HG03571 (cell line): Measurements from ENCODE around the gene ADH1A.
"Not testable (repeated sequence)": the region's sequence is repeated elsewhere in the genome, so short reads cannot be mapped to it uniquely, and the experiment has no call there.

Source experiments
- ATAC-seq: cut with Tn5 transposase; IDR thresholded peaks from one replicate; pipeline ENCODE4 v1.9.1; 2021; ENCODE audit not compliant: unreplicated experiment

ADH1A gene

DNA sequence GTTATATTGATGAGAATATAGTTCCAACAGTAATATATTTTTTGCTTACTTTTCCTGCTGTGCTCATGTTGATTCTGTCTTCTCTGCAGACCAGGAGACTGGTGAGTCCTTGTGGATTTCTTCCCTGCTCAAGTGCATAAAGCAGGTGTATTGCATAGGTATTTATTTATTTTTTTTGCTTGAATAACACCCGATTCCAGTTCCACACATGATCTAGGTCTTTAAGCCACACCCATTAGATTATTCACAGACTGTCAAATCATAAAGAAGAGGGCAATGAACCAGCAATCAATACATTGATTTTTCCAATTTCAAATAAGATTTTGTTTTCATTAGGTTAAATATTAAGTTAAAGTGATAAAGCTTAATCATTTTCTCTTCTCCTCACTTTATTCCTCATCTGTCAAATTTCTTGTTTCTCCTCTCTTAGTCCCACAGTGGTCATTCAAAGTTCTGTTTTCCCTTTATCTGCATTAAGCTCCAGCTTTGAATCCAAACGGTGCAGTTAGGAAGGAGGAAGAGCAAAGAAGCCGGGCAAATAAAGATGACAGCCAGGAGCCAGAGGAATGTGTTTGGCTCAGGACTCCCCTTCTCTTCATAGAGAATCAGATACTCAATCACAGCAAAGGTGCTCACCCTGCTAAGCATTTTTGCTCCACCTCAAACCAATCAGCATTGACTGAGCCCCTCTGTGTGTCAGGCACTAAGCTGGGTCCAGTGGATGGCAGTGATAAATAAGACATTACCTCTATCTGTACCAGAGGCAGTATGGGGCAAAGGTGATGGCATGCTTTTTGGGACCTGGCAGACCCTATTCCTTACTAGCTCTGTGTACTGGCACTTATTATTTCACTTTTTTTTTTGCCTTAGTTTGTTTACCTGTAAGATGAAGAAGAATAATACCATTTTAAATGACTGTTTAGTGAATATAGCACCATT is at the start of gene ADH1A:
Gene ADH1A (minus strand): TSS at position 138 of the 939 bp plus-strand sequence. CDS start 71 bp downstream, at position 67.
- no peak for ATAC-seq

DNA sequence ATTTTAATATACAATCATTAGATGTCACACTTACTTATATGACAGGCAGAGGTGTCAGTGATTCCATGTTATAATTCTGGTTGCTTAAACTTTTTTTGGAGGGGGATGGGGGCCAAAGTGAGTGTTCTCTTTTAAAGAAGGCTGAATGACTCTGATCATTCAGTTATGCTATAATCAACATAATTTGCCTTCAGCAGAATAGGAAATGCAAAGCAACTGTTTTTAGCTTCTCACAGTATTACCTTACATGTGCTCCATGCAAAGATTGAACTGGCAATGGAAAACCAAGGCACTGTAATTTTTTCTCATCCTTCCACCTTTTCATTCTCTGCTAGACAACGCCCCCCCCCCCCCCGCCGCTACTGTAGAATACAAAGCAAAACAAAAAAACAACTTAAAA is 48.4 kb upstream of the ADH1A start:
- ATAC-seq, result no peak

DNA sequence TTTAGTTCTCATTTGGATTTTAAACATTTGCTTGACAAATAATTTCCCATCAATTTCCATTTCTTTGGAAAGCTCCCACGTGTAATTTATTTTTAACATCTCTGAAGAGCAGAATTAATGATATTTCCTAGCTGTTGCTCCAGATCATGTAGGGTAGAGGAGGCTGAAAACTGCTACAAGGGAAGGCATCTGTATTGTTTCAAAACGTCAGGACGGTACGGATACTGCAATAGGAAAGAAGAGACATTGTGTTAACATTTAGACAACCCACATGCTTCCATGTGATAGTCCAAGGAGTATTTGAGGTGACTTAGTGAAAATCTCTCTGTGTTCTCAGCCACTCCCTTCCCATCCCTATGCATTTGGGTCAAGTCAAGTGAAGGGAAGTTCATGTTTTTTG is 45.8 kb upstream of the ADH1A start:
- no peak for ATAC-seq

- ATAC-seq, result no peak
Measured at GRCh38 chr4:99334880-99335279, 44.1 kb upstream of the ADH1A start.

- no peak for ATAC-seq
Measured at GRCh38 chr4:99330648-99331047, 39.9 kb upstream of the ADH1A start.

GRCh38 chr4:99329876-99330275 is 39.1 kb upstream of the ADH1A start:
- no peak for ATAC-seq

- ATAC-seq, result no peak
Measured at GRCh38 chr4:99324979-99325378, 34.2 kb upstream of the ADH1A start.

DNA sequence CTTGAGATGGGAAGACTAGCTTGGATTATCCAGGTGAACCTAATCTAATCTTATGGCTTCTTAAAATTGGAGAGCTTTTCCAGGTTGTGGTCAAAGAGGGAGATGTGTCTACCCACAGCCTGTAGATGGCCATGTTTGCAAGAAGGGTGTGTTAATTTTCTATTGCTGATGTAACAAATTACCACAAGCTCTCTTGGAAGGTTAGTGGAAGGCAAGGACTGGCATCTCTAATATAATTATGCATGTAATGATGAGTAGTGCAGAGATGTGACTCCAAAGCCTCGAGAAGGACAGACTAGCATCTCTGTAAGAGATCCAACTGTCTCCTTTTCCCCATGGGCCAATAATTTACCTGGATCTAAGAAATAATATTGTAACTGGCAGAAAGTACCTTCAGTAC is 33.6 kb upstream of the ADH1A start:
- ATAC-seq, result no peak

DNA sequence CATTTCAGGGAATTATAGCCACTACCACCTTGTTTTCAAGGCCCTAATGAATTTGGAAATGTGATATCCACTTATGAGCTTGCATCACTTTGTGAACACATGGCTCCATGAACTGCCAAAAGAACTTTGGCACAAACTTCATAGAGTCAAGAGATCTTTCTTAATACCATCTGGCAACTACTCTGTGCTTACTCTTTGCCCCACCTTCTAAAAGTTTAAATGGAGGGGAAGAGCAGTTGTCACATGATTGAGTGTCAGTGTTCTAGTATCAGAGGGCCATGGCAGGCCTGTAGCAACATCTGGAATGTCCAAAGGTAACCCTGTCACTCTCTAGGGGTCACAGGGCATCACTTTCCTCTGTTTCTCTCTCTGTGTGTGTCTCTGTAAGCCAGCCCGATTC is 33.0 kb upstream of the ADH1A start:
- no peak for ATAC-seq

GRCh38 chr4:99321241-99322191 is 30.7 kb upstream of the ADH1A start, which contains the start of gene ADH1B:
Gene ADH1B, minus strand, starts transcription at chr4:99321401. Its CDS starts 70 bp downstream, at chr4:99321331.
- ATAC-seq, result no peak

- not testable (repeated sequence) for ATAC-seq
Measured at GRCh38 chr4:99317811-99318210, 27.0 kb upstream of the ADH1A start.

- ATAC-seq, result no peak
Measured at GRCh38 chr4:99317354-99317753, 26.6 kb upstream of the ADH1A start.

- ATAC-seq, result no peak
Measured at GRCh38 chr4:99315839-99316238, 25.1 kb upstream of the ADH1A start.

DNA sequence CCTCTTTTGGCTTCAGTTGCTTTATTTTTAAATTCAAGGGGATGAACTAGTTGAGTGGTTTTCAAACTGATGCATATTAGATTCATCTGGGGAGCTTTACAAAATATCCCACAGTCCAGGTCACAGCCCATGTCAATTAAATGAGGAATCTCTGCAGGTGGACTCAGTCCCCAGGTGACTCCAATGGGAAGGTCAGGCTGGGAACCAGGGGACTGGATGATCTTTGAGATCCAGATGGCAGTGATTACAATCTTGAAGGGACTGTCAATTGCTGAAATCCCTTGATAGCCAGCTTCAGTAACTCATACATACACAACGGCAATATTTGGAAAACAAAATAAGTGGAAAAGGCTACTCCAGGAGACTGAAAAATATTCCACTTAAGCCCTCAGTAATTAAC is 23.4 kb upstream of the ADH1A start:
- no peak for ATAC-seq

GRCh38 chr4:99310389-99310788 is 19.6 kb upstream of the ADH1A start:
- no peak for ATAC-seq

DNA sequence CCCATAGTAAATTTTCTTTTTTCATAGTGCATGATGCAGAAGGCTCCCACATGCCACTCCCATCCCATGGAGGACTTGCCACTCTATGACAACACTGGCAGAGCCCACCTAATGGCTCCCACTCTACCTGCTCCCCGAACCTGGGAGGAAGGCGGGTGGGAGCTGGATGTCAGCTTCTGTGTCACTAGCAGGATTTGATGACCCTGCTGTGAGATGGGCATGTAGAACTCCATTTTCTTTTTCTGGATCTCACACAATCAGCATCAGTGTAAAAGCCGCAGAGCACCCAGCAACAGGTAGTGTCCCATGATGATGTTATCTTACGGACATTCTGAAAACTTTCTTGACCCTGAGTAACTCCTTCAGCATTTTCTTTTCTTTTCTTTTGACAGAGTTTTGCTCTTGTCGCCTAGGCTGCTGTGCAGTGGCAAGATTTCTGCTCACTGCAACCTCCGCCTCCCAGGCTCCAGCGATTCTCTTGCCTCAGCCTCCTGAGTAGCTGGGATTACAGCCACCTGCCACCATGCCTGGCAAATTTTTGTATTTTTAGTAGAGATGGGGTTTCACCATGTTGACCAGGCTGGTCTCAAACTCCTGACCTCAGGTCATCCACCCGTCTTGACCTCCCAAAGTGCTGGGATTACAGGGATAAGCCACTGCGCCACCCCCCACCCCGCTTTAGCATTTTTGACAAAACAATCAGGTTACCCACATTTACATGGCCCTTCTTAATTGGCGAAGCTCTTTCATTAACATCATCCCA is 15.0 kb upstream of the ADH1A start:
- no peak for ATAC-seq

DNA sequence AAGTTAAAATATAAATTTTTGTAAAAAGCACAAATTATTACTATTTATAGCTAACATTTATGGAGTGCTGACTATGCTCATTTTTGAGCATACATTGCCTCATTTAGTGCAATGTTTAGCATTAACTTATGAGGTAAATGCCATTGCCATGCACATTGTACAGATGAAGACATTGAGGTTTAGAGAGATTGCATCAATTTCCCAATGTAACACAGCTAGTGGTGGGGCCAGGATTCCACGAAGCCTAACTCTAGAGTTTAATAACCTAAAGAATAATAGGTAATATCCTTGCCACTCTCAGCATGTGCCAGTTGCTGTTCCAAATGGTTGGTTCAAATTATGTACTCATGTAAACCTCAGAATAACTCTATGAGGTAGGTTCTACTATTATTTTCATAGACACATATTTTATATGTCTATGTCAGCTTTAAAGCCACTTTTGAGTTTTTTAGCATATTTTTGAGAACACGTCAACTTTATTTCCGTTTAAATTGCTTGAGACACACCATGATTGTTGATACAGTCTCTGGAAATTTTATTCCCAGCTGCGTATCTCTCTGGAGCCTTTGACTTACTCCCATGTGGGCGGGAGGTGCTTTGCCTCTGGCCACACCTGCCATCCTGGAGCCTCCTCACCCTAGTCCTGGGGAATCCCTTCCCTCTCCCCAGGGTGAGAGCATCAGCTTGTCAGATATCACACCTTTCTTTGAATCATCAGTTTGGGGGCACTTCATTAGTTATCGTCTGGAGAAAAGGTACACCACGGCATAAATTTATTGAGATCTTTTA is 10.8 kb upstream of the ADH1A start:
- no peak for ATAC-seq

GRCh38 chr4:99300934-99301333 is 10.1 kb upstream of the ADH1A start:
- no peak for ATAC-seq

DNA sequence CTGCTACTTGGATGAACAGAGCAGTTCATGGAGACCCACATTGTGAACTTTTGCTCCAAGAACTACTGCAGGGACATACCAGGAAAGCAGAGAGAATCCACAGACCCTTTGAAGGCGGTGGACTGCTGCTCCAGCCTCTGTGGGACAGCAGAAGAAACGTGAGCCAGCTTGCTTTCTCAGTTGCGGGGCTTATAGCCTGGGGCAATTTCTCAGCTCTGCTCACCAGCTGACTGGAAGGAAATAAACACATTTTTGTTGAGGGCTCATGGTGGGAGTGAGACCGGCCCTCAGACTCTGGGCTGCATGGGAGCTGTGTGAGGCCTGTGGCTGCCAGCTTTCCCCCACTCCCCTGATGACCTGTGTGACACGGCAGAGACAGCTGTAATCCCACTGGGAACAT is 2.6 kb upstream of the ADH1A start:
- ATAC-seq, result no peak

DNA sequence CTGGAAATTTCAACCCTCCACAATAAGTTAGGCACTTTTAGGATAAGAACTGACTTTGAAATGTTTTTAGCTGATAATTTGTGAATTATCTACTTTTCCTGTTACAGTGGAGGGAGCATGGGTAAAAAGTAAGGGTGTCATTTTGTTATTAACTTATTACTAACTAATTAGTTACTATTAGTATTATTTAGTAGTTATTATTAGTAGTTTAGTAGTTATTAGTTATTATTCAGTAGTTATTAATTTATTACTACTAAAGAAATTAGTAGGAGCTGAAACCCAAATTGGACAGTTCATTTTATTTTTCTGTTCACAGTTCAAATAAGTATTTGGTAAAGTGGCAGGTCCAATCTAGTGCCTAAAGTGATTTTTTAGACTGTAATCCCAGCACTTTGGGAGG is 5.4 kb downstream of the ADH1A start:
- no peak for ATAC-seq
